NCI-H146 (cell line): ENCODE data around the gene XRCC4.
A peak's percentile ranks its signal among the peaks of the same experiment; 100 is the strongest.
"Not testable (repeated sequence)": the region's sequence is repeated elsewhere in the genome, so short reads cannot be mapped to it uniquely, and the experiment has no call there.

ENCODE experiments used
- DNase-seq: peaks from one replicate; lab custom pipeline; 2025; lab: John Stamatoyannopoulos, UW

Gene XRCC4

GRCh38 chr5:83179966-83180365 lies 102.6 kb downstream of the XRCC4 start:
- DNase-seq, result no peak

- no peak for DNase-seq
Observed at GRCh38 chr5:83184534-83184933, 107.2 kb downstream of the XRCC4 start.

GRCh38 chr5:83192947-83193346 lies 115.6 kb downstream of the XRCC4 start:
- no peak for DNase-seq

GRCh38 chr5:83197326-83197967 lies 120.1 kb downstream of the XRCC4 start:
- DNase-seq, result peak; percentile 85

- no peak for DNase-seq
Observed at GRCh38 chr5:83199126-83199525, 121.8 kb downstream of the XRCC4 start.

DNA sequence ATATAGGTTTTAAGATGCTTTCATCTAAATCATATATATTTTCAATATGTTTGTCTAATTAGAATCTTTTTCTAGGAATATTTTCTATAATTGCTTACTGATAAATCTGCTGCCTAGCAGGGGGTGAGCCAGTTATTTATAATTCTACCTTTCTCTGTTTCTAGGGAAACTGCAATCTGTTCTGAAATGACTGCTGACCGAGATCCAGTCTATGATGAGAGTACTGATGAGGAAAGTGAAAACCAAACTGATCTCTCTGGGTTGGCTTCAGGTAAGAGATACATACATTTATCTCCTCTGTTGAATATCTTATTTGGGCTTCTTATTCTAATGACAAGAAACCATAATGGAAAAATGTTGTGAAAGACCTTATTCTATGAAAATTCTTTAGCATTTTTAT lies 127.3 kb downstream of the XRCC4 start:
- DNase-seq, result no peak

- no peak for DNase-seq
Observed at GRCh38 chr5:83209963-83210362, 132.6 kb downstream of the XRCC4 start.

- DNase-seq, result no peak
Observed at GRCh38 chr5:83219077-83219476, 141.7 kb downstream of the XRCC4 start.

DNA sequence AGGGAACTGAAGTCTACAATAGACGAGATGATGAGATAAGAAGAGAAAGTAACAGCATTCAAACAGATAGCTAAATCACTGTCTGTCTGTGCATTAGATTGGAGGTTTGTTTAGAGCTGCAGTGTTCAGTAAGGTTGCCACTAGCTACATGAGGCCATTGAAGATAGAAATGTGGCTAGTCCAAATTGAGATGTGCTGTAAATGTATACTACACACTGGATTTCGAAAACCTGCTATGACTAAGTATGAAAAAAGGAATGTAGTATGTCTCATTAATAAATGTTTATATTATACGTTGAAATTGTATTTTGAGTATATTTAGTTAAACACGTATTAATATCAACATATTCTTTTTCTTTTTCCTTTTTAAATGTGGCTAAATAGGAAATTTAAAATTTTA lies 142.1 kb downstream of the XRCC4 start:
- DNase-seq, result no peak

DNA sequence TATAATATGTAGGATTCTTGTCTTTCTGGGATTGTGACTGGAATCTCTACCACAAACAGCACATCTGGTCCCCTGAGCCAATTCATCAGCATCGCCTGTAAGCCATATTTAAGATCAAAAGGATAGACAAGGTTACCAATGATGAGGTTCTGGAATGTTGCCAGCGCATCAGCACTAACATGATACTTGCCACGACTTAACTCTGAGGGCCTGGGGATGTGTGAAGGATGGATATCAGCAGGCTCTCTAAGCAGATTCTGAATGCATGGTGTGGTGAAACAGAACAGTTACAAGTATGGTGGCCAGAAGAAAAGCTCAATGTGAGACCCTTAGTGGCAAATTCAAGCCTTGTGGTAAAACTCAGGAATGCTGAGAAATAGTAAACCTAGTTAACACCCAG lies 143.0 kb downstream of the XRCC4 start:
- no peak for DNase-seq

DNA sequence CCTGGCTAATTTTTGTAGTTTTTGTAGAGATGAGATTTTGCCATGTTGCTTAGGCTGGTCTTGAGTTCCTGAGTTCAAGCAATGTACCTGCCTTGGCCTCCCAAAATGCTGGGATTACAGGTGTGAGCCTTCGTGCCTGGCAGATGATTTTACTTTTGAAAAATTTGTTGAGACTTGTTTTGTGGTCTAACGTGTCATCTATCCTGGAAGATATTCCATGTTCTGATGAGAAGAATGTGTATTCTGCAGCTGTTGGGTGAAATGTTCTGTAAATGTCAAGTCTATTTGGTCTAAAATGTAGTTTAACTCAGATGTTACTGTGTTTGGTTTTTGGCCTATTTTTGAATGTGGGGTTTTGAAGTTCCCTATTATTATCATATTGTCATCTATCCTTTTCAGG lies 145.6 kb downstream of the XRCC4 start:
- no peak for DNase-seq

GRCh38 chr5:83227611-83228010 lies 150.3 kb downstream of the XRCC4 start:
- DNase-seq, result no peak

GRCh38 chr5:83230511-83230910 lies 153.2 kb downstream of the XRCC4 start:
- DNase-seq, result no peak

DNA sequence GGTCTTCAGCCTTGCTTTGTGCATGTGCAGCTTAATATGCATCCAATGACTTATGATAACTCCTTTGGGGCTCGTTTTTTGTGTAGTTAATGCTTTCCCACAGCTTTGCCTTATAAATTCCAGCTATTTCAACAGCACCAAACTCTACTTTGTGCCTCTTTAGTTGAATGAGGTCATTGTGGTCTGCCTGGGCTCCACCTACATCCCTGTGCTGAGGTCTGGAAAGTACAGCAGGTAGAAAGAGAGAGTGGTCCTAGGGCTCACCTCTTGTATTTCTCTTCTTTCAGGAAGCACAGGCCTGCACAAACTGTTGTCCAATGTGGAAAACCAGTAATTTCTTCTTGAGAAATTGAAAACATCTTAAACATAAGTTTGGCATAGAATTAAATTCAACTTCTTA lies 167.2 kb downstream of the XRCC4 start:
- DNase-seq, result no peak

- no peak for DNase-seq
Observed at GRCh38 chr5:83245037-83245436, 167.7 kb downstream of the XRCC4 start.

DNA sequence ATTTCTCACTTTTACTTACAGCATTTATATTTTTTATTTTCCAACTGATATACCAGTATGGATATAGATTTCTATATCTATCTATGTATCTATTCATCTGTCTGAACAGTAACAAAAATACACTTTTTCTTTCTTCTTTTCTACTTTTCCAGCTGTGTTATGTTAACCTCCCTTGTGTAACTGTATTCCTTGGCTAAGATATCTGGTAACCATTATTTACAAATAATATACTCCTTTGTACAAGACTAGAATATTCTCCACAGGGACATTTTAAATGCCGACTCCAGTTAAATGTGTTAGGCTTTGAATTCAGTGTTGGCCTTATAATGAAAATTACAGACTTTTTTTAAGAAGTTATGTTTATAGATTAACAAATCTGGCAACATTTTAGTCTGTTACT lies 168.7 kb downstream of the XRCC4 start:
- no peak for DNase-seq

GRCh38 chr5:83249156-83249555 lies 171.8 kb downstream of the XRCC4 start:
- no peak for DNase-seq

GRCh38 chr5:83251849-83252248 lies 174.5 kb downstream of the XRCC4 start:
- DNase-seq, result no peak

GRCh38 chr5:83253720-83254119 lies 176.4 kb downstream of the XRCC4 start:
- DNase-seq, result no peak

DNA sequence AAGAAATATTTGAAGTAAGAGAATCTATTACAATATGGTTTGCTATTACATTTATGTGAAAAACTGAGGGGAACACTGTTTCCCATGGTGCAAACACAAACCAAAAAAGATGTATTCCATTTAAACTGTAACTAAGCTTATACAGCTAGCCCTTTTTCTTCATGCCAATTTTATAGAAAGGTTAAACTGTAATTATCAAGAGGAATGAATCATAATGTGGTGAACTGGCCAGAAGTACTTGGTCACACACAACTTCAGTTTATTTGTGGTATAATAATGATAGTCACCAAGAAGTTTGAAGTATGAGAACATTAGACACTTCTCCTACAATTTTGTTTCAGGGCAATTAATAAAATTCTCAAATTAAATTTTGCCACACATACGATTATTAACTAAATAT lies 177.9 kb downstream of the XRCC4 start:
- DNase-seq, result no peak

GRCh38 chr5:83256091-83256780 lies 178.9 kb downstream of the XRCC4 start:
- DNase-seq, result no peak

- DNase-seq, result not testable (repeated sequence)
Observed at GRCh38 chr5:83257684-83258083, 180.3 kb downstream of the XRCC4 start.

DNA sequence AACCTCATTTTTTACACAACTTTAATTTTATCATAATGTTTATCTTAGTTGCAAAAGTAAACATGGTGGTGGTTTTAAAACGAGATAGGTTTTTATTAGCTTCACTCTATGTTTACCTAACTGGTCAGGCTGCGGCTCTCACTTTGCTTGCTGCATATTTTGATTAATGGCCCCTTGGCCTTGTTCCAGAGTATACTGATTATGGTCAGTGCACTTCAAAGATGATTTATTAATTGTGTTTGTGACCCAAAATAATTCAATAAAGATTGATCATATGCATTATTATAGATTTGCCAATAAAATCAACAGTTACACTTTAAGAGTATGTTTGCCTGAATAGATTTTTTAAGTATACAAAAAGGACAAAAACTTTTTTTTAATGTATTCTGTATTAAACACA lies 188.0 kb downstream of the XRCC4 start:
- peak; percentile 82 for DNase-seq

DNA sequence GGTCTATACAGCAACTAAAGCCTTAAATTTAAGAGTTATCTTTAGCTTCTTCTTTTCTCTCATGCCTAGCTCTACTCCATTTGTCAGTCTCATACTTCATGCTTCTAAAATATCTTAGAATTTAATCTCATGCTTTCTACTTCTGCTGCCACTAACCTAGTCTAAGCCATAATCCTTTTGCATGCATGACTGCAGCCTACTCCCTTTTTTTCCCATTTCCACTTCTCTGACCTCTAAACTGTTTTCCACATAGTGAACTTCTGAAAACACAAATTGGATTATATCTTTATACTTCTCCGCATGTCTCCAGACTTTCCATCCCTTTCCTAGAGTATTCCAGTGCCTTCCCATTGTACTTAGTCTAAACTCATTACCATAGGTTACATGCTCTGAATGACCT lies 193.0 kb downstream of the XRCC4 start:
- no peak for DNase-seq
